Neutrophil (primary cell): ENCODE results near the gene MARVELD1.

Experiments
- H3K27ac ChIP-seq: fragments of 200-600 bp; sonication (generic); 2 replicates; pipeline ENCODE4 v1.5.1; 2016; ENCODE audit warnings: mild to moderate bottlenecking, moderate library complexity
- H3K27me3 ChIP-seq: fragments of 200-600 bp; sonication (generic); 2 replicates; pipeline ENCODE4 v1.6.0; 2016; ENCODE audit warnings: mild to moderate bottlenecking
- H3K36me3 ChIP-seq: fragments of 200-600 bp; sonication (generic); 2 replicates; pipeline ENCODE4 v1.5.1; 2017
- H3K4me1 ChIP-seq, 2 experiments: fragments of 200-600 bp in 1 of 2; sonication (generic) in 1 of 2; 1 replicate in 1 of 2; 2 replicates in 1 of 2; pipeline versions ENCODE4 v1.5.1 to v1.6.1; 2013 to 2016; ENCODE audit warnings: low read depth in 1 of 2, low read length in 1 of 2, mild to moderate bottlenecking in 1 of 2, moderate library complexity in 1 of 2; ENCODE audit not compliant: control insufficient read depth in 1 of 2, insufficient read depth in 1 of 2
- H3K4me3 ChIP-seq, 2 experiments: fragments of 200-600 bp in 1 of 2; sonication (generic) in 1 of 2; 1 replicate in 1 of 2; 2 replicates in 1 of 2; pipeline ENCODE4 v1.5.1; 2013 to 2016; ENCODE audit warnings: low read depth in 1 of 2, low read length in 1 of 2, mild to moderate bottlenecking in 1 of 2, moderate library complexity in 1 of 2
- H3K9me3 ChIP-seq: fragments of 200-600 bp; sonication (generic); 2 replicates; pipeline ENCODE4 v1.5.1; 2016
- CTCF ChIP-seq: fragments of 200-600 bp; sonication (generic); IDR thresholded peaks from 2 replicates; pipeline ENCODE4 v1.5.1; 2016; ENCODE audit warnings: antibody characterized with exemption

MARVELD1 gene

GRCh38 chr10:97743169-97743943 is 29.8 kb downstream of the MARVELD1 start:
- no peak for TF ChIP-seq CTCF
- Histone ChIP-seq H3K9me3 (no peaks in the 10 kb centered on the region), H3K36me3 (peaks cover 89% of the 10 kb centered on the region), H3K4me1 (peaks cover 4% of the 10 kb centered on the region in 2 experiments), H3K4me3 (no peak overlapping the region), H3K27ac (no peak overlapping the region), H3K27me3 (no peaks in the 10 kb centered on the region)

GRCh38 chr10:97744405-97745035 is 31.0 kb downstream of the MARVELD1 start:
- Histone ChIP-seq H3K27ac (no peak overlapping the region), H3K27me3 (no peaks in the 10 kb centered on the region), H3K9me3 (no peaks in the 10 kb centered on the region), H3K4me1 (no peaks in the 10 kb centered on the region), H3K36me3 (peaks cover 90% of the 10 kb centered on the region), H3K4me3 (no peak overlapping the region)
- TF ChIP-seq CTCF = no peak

GRCh38 chr10:97747573-97747972 is 34.0 kb downstream of the MARVELD1 start:
- Histone ChIP-seq H3K36me3 (peaks cover 96% of the 10 kb centered on the region), H3K4me3 (no peak overlapping the region)

GRCh38 chr10:97748116-97748515 is 34.6 kb downstream of the MARVELD1 start:
- Histone ChIP-seq H3K4me3 (no peak overlapping the region), H3K9me3 (no peaks in the 10 kb centered on the region), H3K4me1 (no peaks in the 10 kb centered on the region), H3K27me3 (no peaks in the 10 kb centered on the region), H3K36me3 (peaks cover 96% of the 10 kb centered on the region), H3K27ac (no peak overlapping the region)
- no peak for TF ChIP-seq CTCF

More at GRCh38 chr10:97747573-97747972, 34.0 kb downstream of the MARVELD1 start:
- no peaks in the 10 kb centered on the region for H3K27me3 ChIP-seq
- H3K4me1 ChIP-seq = no peaks in the 10 kb centered on the region
- no peak overlapping the region for H3K27ac ChIP-seq
- no peaks in the 10 kb centered on the region for H3K9me3 ChIP-seq
- no peak for TF ChIP-seq CTCF

- no peaks in the 10 kb centered on the region for H3K27me3 ChIP-seq
- no peak overlapping the region for H3K4me3 ChIP-seq
- no peak for TF ChIP-seq CTCF
- H3K36me3 ChIP-seq = peaks cover 100% of the 10 kb centered on the region
- no peaks in the 10 kb centered on the region for H3K4me1 ChIP-seq
- no peak overlapping the region for H3K27ac ChIP-seq
- no peaks in the 10 kb centered on the region for H3K9me3 ChIP-seq
These were observed 39.4 kb downstream of the MARVELD1 start for GRCh38 chr10:97752956-97753355.
